AG09319 (cell line): ENCODE results near the gene RET.

ENCODE experiments used
- DNase-seq: peaks from one replicate; pipeline ENCODE4 v3.0.0-alpha.2; 2010; ENCODE audit warnings: low read depth; ENCODE audit errors: extremely low read depth
- TF ChIP-seq, protein P1 (sequence below): IDR thresholded peaks from 2 replicates; pipeline ENCODE4 v1.5.1; 2011; ENCODE audit warnings: low read depth, mild to moderate bottlenecking, inconsistent platforms, low read length, moderate library complexity

Gene RET

DNA sequence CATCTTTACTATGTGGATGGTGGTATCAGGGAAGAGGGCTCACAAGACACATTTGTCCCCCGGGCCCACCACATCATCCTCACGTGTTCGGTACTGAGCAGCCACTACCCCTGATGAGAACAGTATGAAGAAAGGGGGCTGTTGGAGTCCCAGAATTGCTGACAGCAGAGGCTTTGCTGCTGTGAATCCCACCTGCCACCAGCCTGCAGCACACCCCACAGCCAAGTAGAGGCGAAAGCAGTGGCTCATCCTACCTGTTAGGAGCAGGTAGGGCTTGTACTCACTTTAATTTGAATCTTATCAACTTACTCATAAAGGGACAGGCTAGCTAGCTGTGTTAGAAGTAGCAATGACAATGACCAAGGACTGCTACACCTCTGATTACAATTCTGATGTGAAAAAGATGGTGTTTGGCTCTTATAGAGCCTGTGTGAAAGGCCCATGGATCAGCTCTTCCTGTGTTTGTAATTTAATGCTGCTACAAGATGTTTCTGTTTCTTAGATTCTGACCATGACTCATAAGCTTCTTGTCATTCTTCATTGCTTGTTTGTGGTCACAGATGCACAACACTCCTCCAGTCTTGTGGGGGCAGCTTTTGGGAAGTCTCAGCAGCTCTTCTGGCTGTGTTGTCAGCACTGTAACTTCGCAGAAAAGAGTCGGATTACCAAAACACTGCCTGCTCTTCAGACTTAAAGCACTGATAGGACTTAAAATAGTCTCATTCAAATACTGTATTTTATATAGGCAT, 52.3 kb downstream of the RET start:
- TF ChIP-seq, protein P1, sequence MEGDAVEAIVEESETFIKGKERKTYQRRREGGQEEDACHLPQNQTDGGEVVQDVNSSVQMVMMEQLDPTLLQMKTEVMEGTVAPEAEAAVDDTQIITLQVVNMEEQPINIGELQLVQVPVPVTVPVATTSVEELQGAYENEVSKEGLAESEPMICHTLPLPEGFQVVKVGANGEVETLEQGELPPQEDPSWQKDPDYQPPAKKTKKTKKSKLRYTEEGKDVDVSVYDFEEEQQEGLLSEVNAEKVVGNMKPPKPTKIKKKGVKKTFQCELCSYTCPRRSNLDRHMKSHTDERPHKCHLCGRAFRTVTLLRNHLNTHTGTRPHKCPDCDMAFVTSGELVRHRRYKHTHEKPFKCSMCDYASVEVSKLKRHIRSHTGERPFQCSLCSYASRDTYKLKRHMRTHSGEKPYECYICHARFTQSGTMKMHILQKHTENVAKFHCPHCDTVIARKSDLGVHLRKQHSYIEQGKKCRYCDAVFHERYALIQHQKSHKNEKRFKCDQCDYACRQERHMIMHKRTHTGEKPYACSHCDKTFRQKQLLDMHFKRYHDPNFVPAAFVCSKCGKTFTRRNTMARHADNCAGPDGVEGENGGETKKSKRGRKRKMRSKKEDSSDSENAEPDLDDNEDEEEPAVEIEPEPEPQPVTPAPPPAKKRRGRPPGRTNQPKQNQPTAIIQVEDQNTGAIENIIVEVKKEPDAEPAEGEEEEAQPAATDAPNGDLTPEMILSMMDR = no peak; the same call in 1 of the 2 replicates
- DNase-seq = peak; percentile 93

DNA sequence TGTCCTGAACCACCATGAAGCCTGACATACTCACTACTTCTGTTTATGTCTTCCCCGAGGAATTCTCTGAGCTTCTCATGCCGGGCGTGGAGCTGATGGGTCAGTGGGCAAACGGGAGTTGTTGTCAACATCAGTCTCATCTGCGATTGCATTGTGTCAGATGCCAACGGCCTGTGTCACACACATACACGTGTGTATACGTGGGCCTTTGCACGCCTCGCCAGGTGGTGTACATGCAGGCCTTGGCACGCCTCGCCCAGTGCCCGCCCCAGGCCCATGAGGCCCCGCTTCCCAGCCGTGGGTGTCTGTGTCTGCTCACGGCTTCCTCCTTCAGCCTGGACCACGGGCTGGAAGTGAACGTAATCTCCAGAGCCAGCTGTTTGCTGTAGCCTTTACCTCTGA, 53.9 kb downstream of the RET start:
- TF ChIP-seq, protein P1 = no peak

DNA sequence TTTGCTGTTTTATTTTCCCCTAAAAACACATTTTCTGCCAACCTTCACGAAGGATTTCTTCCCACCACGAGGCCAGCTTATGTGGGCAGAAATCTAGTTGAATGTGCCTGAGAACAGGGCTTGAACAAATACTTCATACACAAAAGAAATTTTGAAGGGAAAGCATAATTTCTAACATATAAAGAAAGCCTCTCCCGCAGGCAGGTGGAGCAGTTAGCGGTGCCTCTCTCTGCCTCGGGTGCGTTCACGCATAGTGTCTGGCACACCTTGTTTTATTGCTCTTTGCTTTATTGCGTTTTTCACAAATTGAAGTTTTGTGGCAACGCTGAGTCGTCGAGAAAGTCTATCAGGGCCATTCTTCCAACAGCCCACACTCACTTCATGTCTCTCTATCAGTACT, 54.4 kb downstream of the RET start:
- DNase-seq = no peak
- TF ChIP-seq, protein P1 = no peak

More for the DNA sequence above, 53.9 kb downstream of the RET start:
- DNase-seq = no peak

DNA sequence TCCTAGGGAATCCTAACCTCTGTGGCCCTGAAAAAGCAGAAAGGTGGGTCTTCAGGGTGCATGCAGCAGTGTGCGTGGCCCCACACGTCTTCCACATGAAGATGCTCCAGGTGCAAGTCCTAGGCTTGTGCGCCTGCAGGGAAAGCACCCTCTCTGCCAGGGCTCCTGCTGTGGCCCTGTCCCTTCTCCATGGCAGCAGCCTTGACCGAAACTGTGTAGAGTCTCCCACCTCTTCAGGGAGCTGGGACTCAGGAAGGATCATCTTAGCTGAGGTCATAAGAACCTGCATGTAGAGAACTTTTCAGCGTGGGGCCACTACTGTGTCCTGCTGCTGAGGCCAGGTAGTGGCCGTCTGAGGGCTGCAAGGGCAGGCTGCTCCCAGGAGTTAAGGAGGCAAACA, 55.0 kb downstream of the RET start:
- TF ChIP-seq, protein P1 = no peak
- DNase-seq = no peak

DNA sequence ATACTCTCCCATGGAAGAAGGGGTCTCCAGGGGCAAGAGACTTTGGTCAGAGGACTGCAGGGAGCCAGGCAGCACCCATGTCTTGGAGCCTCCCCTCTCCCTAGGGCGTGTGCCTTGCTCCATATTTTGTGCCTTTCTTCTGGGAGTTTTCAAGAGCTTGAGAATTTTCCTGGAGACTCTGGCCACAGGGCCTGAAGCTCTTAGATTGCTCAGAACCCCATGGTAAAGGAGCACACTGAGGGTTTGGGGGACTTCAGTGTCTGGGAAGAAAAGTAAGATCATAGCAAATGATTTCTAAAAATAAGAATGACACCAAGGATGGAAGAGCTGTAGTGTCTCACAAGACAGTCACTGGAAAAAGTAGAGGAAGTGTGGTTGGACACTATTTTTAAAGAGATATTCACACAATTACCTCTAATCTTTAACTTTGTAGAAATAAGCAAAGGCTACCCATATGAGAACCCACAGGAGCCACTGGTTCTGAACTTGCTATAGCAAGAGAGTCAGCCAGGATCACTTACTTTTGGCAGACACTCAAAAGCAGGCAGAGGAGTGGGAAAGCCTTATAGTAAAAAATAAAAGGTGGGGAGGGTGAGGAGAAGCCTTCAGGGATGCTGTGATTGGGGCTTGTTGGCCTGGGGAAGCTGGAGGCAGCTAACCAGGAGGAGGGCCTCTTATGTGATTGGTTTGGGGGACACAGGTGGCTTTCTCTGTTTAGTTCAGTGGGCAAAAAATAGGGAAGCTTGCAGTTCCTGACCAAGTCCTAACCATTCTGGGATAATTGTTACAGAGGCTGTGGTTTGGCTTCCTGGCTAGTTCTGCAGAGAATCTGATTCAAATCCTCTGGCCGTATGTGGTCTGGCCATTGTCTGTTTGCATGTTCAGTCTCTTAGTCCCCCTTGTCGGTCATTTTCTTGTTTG, 56.3 kb downstream of the RET start:
- DNase-seq = no peak

DNA sequence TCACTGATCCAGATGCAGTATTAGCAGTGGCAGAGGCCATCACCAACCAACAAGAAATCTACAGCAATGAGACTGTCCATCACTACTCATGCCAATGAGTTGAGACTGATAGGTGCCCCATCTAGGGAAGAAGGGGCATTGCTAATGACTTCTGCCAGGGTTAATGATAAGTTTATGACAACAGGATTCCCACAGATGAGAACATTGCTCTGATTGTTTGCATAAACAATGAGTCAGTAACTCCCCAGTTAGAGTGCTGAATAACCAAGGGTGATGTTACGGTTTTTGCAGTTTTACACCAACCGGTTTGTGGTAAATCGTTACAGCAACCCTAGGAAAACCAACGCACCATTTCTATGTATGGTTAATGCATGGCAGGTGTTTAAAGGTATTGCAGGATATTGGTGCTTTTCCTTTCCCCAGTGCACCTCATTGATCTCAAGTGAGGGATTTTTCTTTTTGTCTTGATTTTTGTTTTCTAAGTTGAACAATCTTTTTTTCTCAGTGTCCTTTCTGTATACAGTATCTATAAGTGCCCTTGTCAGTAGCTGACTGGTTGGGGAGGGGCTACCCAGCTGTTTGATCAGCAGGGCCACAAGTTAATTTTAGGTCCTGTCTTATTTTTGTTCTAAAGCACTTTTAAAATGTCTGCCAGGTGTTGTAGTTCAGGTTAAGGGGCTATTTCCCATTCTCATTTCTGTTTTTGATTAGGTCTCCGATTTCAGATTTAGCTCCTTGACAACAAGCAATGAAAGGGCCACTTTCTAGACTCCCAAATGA, 57.4 kb downstream of the RET start:
- TF ChIP-seq, protein P1 = no peak
- DNase-seq = no peak

More for the DNA sequence above, 56.3 kb downstream of the RET start:
- TF ChIP-seq, protein P1 = no peak
